CD4-positive, CD25-positive, alpha-beta regulatory T cell (primary cell): ENCODE measurements around the gene SETD1B. TPM values are rescaled to one million over a fixed set of nuclear protein-coding genes. Genes with fewer than 3 reads are reported as not detected.

ENCODE experiments used
- ATAC-seq, 2 donors: fragments of 150-1000 bp; cut with Tn5 transposase; one replicate each; pipeline ENCODE4 v1.10.0; 2021; ENCODE audit warnings: low read depth in 2 of 2, moderate number of reproducible peaks in 2 of 2, moderate library complexity in 1 of 2
- DNase-seq, 3 donors: peaks; one replicate each; pipeline versions ENCODE4 v3.0.0 to v3.0.0-alpha.2; 2012 to 2022; ENCODE audit warnings: mixed read lengths in 1 of 3
- H3K27ac ChIP-seq: one replicate; pipeline ENCODE4 v1.7.0; 2013; ENCODE audit warnings: mild to moderate bottlenecking, low read length; ENCODE audit not compliant: insufficient read depth, poor library complexity, severe bottlenecking
- H3K27me3 ChIP-seq: one replicate; pipeline ENCODE4 v1.7.0; 2013; ENCODE audit warnings: low read length; ENCODE audit not compliant: control insufficient read depth, insufficient read depth
- H3K36me3 ChIP-seq: one replicate; pipeline ENCODE4 v1.7.0; 2013; ENCODE audit warnings: mild to moderate bottlenecking, low read length, moderate library complexity; ENCODE audit not compliant: control insufficient read depth, insufficient read depth
- H3K4me1 ChIP-seq: 2 replicates; pipeline ENCODE4 v1.7.0; 2013; ENCODE audit warnings: mild to moderate bottlenecking, low read length; ENCODE audit not compliant: insufficient read depth, control insufficient read depth, poor library complexity, severe bottlenecking
- H3K4me3 ChIP-seq: one replicate; pipeline ENCODE4 v1.7.0; 2013; ENCODE audit warnings: low read depth, mild to moderate bottlenecking, low read length, moderate library complexity
- H3K9me3 ChIP-seq, 2 experiments: 1 replicate in 1 of 2; 2 replicates in 1 of 2; pipeline ENCODE4 v1.7.0; 2013; ENCODE audit warnings: low read length in 2 of 2, mild to moderate bottlenecking in 1 of 2, moderate library complexity in 1 of 2; ENCODE audit not compliant: control insufficient read depth in 2 of 2
- H3K27ac Mint-ChIP-seq, 3 donors: one replicate each; pipeline ENCODE4 v1.8.0; 2020 to 2022; ENCODE audit warnings: mild to moderate bottlenecking in 3 of 3, mixed read lengths in 3 of 3, moderate library complexity in 2 of 3
- H3K27me3 Mint-ChIP-seq: one replicate; pipeline ENCODE4 v1.8.0; 2022; ENCODE audit warnings: mild to moderate bottlenecking, mixed read lengths
- H3K36me3 Mint-ChIP-seq: one replicate; pipeline ENCODE4 v1.8.0; 2020; ENCODE audit warnings: mixed read lengths
- H3K4me1 Mint-ChIP-seq, 4 donors: one replicate each; pipeline ENCODE4 v1.8.0; 2020 to 2022; ENCODE audit warnings: mixed read lengths in 4 of 4, mild to moderate bottlenecking in 1 of 4
- H3K4me3 Mint-ChIP-seq, 4 donors: one replicate each; pipeline ENCODE4 v1.8.0; 2020 to 2022; ENCODE audit warnings: mild to moderate bottlenecking in 4 of 4, mixed read lengths in 4 of 4, moderate library complexity in 3 of 4
- H3K9me3 Mint-ChIP-seq, 7 donors: one replicate each; pipeline ENCODE4 v1.8.0; 2020 to 2022; ENCODE audit warnings: mixed read lengths in 7 of 7, mild to moderate bottlenecking in 3 of 7, moderate library complexity in 2 of 7
- polyA plus RNA-seq, 4 donors: library from polyadenylated mRNA; unstranded; fragments of 300-500 nt; fragmentation: Illumina TruSeq; gene quantifications; one replicate each; pipeline ENCODE4 v1.2.3, GENCODE V29; 2021
- total RNA-seq: library from RNA; stranded (reverse); gene quantifications from one replicate; pipeline ENCODE4 v1.2.3, GENCODE V29; 2022

Gene SETD1B
- total and polyA plus RNA-seq, 5 donors from 2014 or later, result 1.2 to 118 (median 1.8) TPM

DNA sequence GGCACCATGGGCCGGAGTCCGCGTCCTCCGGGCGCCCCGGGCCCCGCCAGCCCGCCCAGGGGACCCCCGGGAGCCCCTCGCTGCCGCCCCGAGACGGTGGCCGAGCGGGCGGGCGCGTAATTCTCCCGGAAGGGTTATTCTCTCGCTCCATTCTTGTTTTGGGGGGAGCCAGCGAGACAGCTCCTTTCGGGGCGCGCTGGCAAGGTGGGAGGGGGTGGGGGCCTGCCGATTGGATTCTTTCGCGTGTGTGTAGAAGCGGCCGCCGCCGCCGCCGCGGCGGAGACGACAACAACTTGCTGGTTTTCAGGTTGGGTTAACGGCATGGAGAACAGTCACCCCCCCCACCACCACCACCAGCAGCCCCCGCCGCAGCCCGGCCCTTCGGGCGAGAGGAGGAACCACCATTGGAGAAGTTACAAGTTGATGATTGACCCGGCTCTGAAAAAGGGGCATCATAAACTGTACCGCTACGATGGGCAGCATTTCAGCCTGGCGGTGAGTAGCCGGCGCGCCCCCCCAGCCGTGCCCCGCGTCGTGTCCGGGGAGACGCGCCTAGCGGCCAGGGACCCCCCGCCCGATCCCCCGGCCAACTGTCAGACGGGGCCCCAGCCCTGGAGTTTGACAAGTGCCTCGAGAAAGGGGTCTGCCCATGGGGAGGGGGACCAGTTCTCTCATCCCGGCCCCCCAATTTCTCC, 755 bp downstream of the SETD1B start:
- H3K36me3 Mint-ChIP-seq, result peaks cover 24% of the 10 kb centered on the region
- no peak for ATAC-seq

DNA sequence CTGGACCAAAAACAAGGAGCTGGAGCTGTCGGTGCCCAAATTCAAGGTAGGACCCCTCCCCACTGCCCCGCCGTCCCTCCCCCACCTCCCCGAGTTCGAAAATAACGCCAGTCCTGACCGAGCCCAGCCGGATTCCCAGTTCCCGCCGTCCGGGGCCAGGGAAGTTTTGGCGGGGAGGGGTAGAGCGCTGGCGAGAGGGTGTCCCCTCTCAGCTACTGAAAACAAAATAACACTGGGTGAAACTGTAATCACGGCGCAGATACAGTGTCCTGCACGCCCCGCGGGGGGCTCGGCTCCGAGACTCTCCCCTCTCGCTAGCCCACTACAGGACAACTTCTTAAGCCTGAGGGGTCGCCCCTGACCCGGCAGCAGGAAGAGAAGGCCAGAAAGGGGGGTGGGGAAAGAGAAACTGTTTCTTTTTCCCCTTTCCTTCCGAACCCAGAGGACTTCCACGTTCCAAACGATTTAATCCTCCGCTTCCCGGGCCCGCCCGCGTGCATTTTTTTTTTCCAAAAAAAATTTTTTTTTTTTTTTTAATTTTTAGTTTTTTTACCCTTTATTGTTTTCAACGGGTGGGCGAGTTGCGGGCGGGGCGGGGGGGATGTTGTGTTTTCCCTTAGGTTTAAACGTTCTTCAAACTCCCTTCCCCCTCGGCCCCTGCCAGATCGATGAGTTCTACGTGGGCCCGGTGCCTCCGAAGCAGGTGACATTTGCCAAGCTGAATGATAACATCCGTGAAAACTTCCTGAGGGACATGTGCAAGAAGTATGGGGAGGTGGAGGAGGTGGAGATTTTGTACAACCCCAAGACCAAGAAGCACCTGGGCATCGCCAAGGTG, 1.6 kb downstream of the SETD1B start:
- H3K4me1 ChIP-seq, result peaks cover 59% of the 10 kb centered on the region
- H3K9me3 ChIP-seq, result no peaks in the 10 kb centered on the region
- Mint-ChIP-seq H3K27me3 (peaks cover 11% of the 10 kb centered on the region), H3K27ac (peak overlapping the region; percentile 86 to 98 (median 92)), H3K4me1 (peaks cover 5 to 44% (median 29%) of the 10 kb centered on the region in 4 donors), H3K9me3 (no peaks in the 10 kb centered on the region), H3K4me3 (peak overlapping the region; percentile 91 to 99 (median 98)), H3K36me3 (peaks cover 26% of the 10 kb centered on the region)
- ATAC-seq, result no peak
- H3K27ac ChIP-seq, result peak overlapping the region; percentile 73
- H3K36me3 ChIP-seq, result peaks cover 25% of the 10 kb centered on the region
- no peaks in the 10 kb centered on the region for H3K27me3 ChIP-seq
- H3K4me3 ChIP-seq, result peak overlapping the region; percentile 89
- DNase-seq, result peak in 2 of 3 donors; percentile 39 to 41

More for the DNA sequence above, 755 bp downstream of the SETD1B start:
- Mint-ChIP-seq H3K27me3 (peaks cover 12% of the 10 kb centered on the region), H3K4me3 (peak overlapping the region; percentile 91 to 98 (median 96)), H3K27ac (peak overlapping the region; percentile 89 to 98 (median 92)), H3K4me1 (peaks cover 5 to 43% (median 26%) of the 10 kb centered on the region in 4 donors), H3K9me3 (no peaks in the 10 kb centered on the region)
- peak overlapping the region; percentile 73 for H3K27ac ChIP-seq
- peaks cover 50% of the 10 kb centered on the region for H3K4me1 ChIP-seq
- H3K4me3 ChIP-seq, result peak overlapping the region; percentile 41
- no peaks in the 10 kb centered on the region for H3K27me3 ChIP-seq
- peak; percentile 54 to 72 (median 57) for DNase-seq
- H3K9me3 ChIP-seq, result no peaks in the 10 kb centered on the region
- peaks cover 21% of the 10 kb centered on the region for H3K36me3 ChIP-seq

GRCh38 chr12:121806009-121806545, 2.3 kb downstream of the SETD1B start:
- Histone ChIP-seq H3K4me3 (peak overlapping the region; percentile 89), H3K27ac (peak overlapping the region; percentile 73), H3K36me3 (peaks cover 32% of the 10 kb centered on the region), H3K9me3 (no peaks in the 10 kb centered on the region), H3K27me3 (no peaks in the 10 kb centered on the region), H3K4me1 (peaks cover 66% of the 10 kb centered on the region)
- DNase-seq, result peak in 2 of 3 donors; percentile 41
- peaks cover 9 to 45% (median 34%) of the 10 kb centered on the region in 4 donors for H3K4me1 Mint-ChIP-seq
- H3K27me3 Mint-ChIP-seq, result peaks cover 11% of the 10 kb centered on the region
- peak overlapping the region; percentile 86 to 93 (median 93) for H3K27ac Mint-ChIP-seq
- ATAC-seq, result no peak
- H3K4me3 Mint-ChIP-seq, result peak overlapping the region; percentile 91 to 99 (median 98)
- H3K9me3 Mint-ChIP-seq, result no peaks in the 10 kb centered on the region
- peaks cover 31% of the 10 kb centered on the region for H3K36me3 Mint-ChIP-seq

GRCh38 chr12:121806546-121807423, 3.0 kb downstream of the SETD1B start:
- H3K4me1 ChIP-seq, result peaks cover 72% of the 10 kb centered on the region
- Mint-ChIP-seq H3K9me3 (no peaks in the 10 kb centered on the region), H3K4me3 (peak overlapping the region; percentile 91 to 99 (median 98)), H3K27me3 (peaks cover 4% of the 10 kb centered on the region), H3K36me3 (peaks cover 27% of the 10 kb centered on the region), H3K4me1 (peaks cover 10 to 52% (median 34%) of the 10 kb centered on the region in 4 donors), H3K27ac (peak overlapping the region; percentile 86 to 93 (median 93))
- DNase-seq (no peak), ATAC-seq (no peak)
- H3K36me3 ChIP-seq, result peaks cover 33% of the 10 kb centered on the region
- H3K27me3 ChIP-seq, result no peaks in the 10 kb centered on the region
- H3K27ac ChIP-seq, result peak overlapping the region; percentile 73
- H3K4me3 ChIP-seq, result peak overlapping the region; percentile 89
- no peaks in the 10 kb centered on the region for H3K9me3 ChIP-seq

GRCh38 chr12:121807642-121808347, 4.0 kb downstream of the SETD1B start:
- ATAC-seq (no peak), DNase-seq (no peak)
- H3K4me3 ChIP-seq, result peak overlapping the region; percentile 89
- H3K27ac Mint-ChIP-seq, result peak overlapping the region in 1 of 3 donors; percentile 64
- H3K9me3 ChIP-seq, result no peaks in the 10 kb centered on the region
- peaks cover 10 to 56% (median 31%) of the 10 kb centered on the region in 4 donors for H3K4me1 Mint-ChIP-seq
- H3K36me3 ChIP-seq, result peaks cover 36% of the 10 kb centered on the region
- peak overlapping the region; percentile 73 for H3K27ac ChIP-seq
- H3K4me3 Mint-ChIP-seq, result peak overlapping the region; percentile 91 to 99 (median 98)
- peaks cover 75% of the 10 kb centered on the region for H3K4me1 ChIP-seq
- H3K9me3 Mint-ChIP-seq, result no peaks in the 10 kb centered on the region
- H3K27me3 ChIP-seq, result no peaks in the 10 kb centered on the region
- peaks cover 25% of the 10 kb centered on the region for H3K36me3 Mint-ChIP-seq
- H3K27me3 Mint-ChIP-seq, result no peaks in the 10 kb centered on the region

DNA sequence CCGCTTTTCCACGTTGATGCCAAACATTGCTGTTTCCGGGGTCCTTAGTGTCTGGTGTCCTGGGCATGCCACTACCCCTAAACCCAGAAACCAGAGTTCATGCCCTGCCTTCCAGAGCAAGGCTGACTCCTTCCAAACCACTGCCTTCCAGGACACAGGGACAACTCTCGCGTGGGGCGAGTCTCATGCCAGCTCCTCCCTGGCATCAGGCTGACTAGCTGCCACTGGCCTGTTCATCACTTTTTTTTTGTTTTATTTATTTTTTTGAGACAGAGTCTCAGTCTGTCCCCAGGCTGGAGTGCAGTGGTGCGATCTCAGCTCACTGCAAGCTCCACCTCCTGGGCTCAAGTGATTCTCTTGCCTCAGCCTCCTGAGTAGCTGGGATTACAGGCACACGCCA, 4.8 kb downstream of the SETD1B start:
- Mint-ChIP-seq H3K27ac (peak overlapping the region in 1 of 3 donors; percentile 62), H3K4me3 (peak overlapping the region; percentile 55 to 99 (median 75)), H3K27me3 (no peaks in the 10 kb centered on the region), H3K9me3 (no peaks in the 10 kb centered on the region), H3K4me1 (peaks cover 10 to 64% (median 35%) of the 10 kb centered on the region in 4 donors), H3K36me3 (peaks cover 32% of the 10 kb centered on the region)
- Histone ChIP-seq H3K27ac (no peak overlapping the region), H3K4me3 (no peak overlapping the region), H3K4me1 (peaks cover 83% of the 10 kb centered on the region), H3K27me3 (no peaks in the 10 kb centered on the region), H3K36me3 (peaks cover 41% of the 10 kb centered on the region), H3K9me3 (no peaks in the 10 kb centered on the region)
- ATAC-seq (no peak), DNase-seq (no peak)
